CD14-positive monocyte (primary cell): ENCODE measurements around the gene CDKAL1. TPM values are rescaled to one million over a fixed set of nuclear protein-coding genes. Genes with fewer than 3 reads are reported as not detected.

Experiments
- DNase-seq, 3 donors: peaks; one replicate each; pipeline ENCODE4 v3.0.0-alpha.2; 2011 to 2022
- H2AFZ ChIP-seq: 2 replicates; pipeline ENCODE4 v1.6.0; 2012; ENCODE audit warnings: mild to moderate bottlenecking, low read depth, low read length, inconsistent platforms; ENCODE audit not compliant: insufficient read depth, poor library complexity, severe bottlenecking
- H3K27ac ChIP-seq, 2 donors: 1 replicate in 1 of 2; 2 replicates in 1 of 2; pipeline ENCODE4 v1.5.1; 2012 to 2013; ENCODE audit warnings: low read length in 2 of 2, control low read depth in 1 of 2, inconsistent platforms in 1 of 2, low read depth in 1 of 2, mild to moderate bottlenecking in 1 of 2
- H3K27me3 ChIP-seq, 2 donors: one replicate each; pipeline versions ENCODE4 v1.6.0 to v1.6.1; 2011 to 2013; ENCODE audit warnings: low read length in 2 of 2; ENCODE audit not compliant: control insufficient read depth in 2 of 2, insufficient read depth in 2 of 2
- H3K36me3 ChIP-seq, 2 donors: replicated peaks in 1 of 2; 1 replicate in 1 of 2; 2 replicates in 1 of 2; pipeline versions ENCODE4 v1.5.1 to v1.6.1; 2012 to 2013; ENCODE audit warnings: low read length in 2 of 2, control low read depth in 1 of 2, inconsistent platforms in 1 of 2, mild to moderate bottlenecking in 1 of 2; ENCODE audit not compliant: insufficient read depth in 2 of 2, control insufficient read depth in 1 of 2
- H3K4me1 ChIP-seq, 2 donors: 1 replicate in 1 of 2; 2 replicates in 1 of 2; pipeline versions ENCODE4 v1.5.1 to v1.6.1; 2012 to 2013; ENCODE audit warnings: low read length in 2 of 2, control low read depth in 1 of 2, inconsistent platforms in 1 of 2, mild to moderate bottlenecking in 1 of 2, moderate library complexity in 1 of 2; ENCODE audit not compliant: insufficient read depth in 2 of 2, control insufficient read depth in 1 of 2
- H3K4me2 ChIP-seq: replicated peaks from 2 replicates; pipeline ENCODE3; 2012; ENCODE audit warnings: low read length, moderate library complexity, mild to moderate bottlenecking; ENCODE audit not compliant: poor library complexity, severe bottlenecking; ENCODE audit errors: extremely low read depth
- H3K4me3 ChIP-seq, 3 experiments: fragments of 200-600 bp in 1 of 3; sonication (generic) in 1 of 3; replicated peaks in 1 of 3; 1 replicate in 2 of 3; 2 replicates in 1 of 3; pipeline ENCODE4 v1.5.1; 2011 to 2013; ENCODE audit warnings: low read length in 3 of 3, mild to moderate bottlenecking in 3 of 3, control low read depth in 2 of 3, low read depth in 2 of 3, inconsistent platforms in 1 of 3, moderate library complexity in 1 of 3
- H3K79me2 ChIP-seq: 2 replicates; pipeline ENCODE4 v1.6.0; 2012; ENCODE audit warnings: mild to moderate bottlenecking, control low read depth, inconsistent platforms, low read length, moderate library complexity; ENCODE audit not compliant: insufficient read depth
- H3K9ac ChIP-seq: 2 replicates; pipeline ENCODE4 v1.6.0; 2017; ENCODE audit warnings: low read length, mild to moderate bottlenecking; ENCODE audit not compliant: insufficient read depth, poor library complexity, severe bottlenecking
- H3K9me3 ChIP-seq, 2 donors: replicated peaks in 1 of 2; 1 replicate in 1 of 2; 2 replicates in 1 of 2; pipeline versions ENCODE4 v1.5.1 to v1.6.1; 2012 to 2013; ENCODE audit warnings: low read length in 2 of 2, control low read depth in 1 of 2; ENCODE audit not compliant: control insufficient read depth in 1 of 2, insufficient read depth in 1 of 2
- H4K20me1 ChIP-seq: 2 replicates; pipeline ENCODE4 v1.6.0; 2012; ENCODE audit warnings: mild to moderate bottlenecking, low read length, control low read depth, moderate library complexity; ENCODE audit not compliant: insufficient read depth
- H3K27ac Mint-ChIP-seq, 7 donors: one replicate each; pipeline ENCODE4 v1.8.0; 2020; ENCODE audit warnings: mild to moderate bottlenecking in 7 of 7, mixed read lengths in 7 of 7, moderate library complexity in 6 of 7, inconsistent platforms in 2 of 7
- H3K27me3 Mint-ChIP-seq, 3 donors: one replicate each; pipeline ENCODE4 v1.8.0; 2021 to 2022; ENCODE audit warnings: low read depth in 3 of 3, mild to moderate bottlenecking in 3 of 3, mixed read lengths in 3 of 3, moderate library complexity in 3 of 3, inconsistent platforms in 1 of 3
- H3K36me3 Mint-ChIP-seq, 2 donors: one replicate each; pipeline ENCODE4 v1.8.0; 2020; ENCODE audit warnings: mixed read lengths in 2 of 2, inconsistent platforms in 1 of 2, mild to moderate bottlenecking in 1 of 2
- H3K4me1 Mint-ChIP-seq: one replicate; pipeline ENCODE4 v1.8.0; 2020; ENCODE audit warnings: mild to moderate bottlenecking, mixed read lengths
- H3K4me3 Mint-ChIP-seq, 2 donors: one replicate each; pipeline ENCODE4 v1.8.0; 2020; ENCODE audit warnings: mild to moderate bottlenecking in 2 of 2, mixed read lengths in 2 of 2, moderate library complexity in 1 of 2
- H3K9me3 Mint-ChIP-seq, 7 donors: one replicate each; pipeline ENCODE4 v1.8.0; 2020 to 2022; ENCODE audit warnings: mixed read lengths in 7 of 7, mild to moderate bottlenecking in 6 of 7, moderate library complexity in 6 of 7, inconsistent platforms in 2 of 7
- CTCF ChIP-seq: fragments of 200-600 bp; IDR thresholded peaks from one replicate; pipeline ENCODE4 v1.8.0; 2022; ENCODE audit warnings: antibody characterized with exemption, mild to moderate bottlenecking
- WGBS: methylation state at CpG from one replicate; pipeline ENCODE4 v1.1.5; 2013; ENCODE audit warnings: missing lambda C conversion rate; ENCODE audit not compliant: insufficient coverage; 5-methylcytosine and 5-hydroxymethylcytosine counted together
- intact Hi-C, 2 donors: fragments of 100-400 bp; cut with micrococcal nuclease; formaldehyde crosslinking; loops; one replicate each; pipeline versions ENCODE4 v1.15.0 to v1.15.1; 2023
- polyA plus RNA-seq, 3 donors: library from polyadenylated mRNA; depleted of rRNA in 1 of 3; unstranded in 2 of 3; stranded (reverse) in 1 of 3; fragments of 300-500 nt in 2 of 3; fragments of >200 nt in 1 of 3; fragmentation: Illumina TruSeq in 2 of 3; gene quantifications; 1 replicate in 2 of 3; 2 replicates in 1 of 3; pipeline ENCODE4 v1.2.3, GENCODE V29; 2012 to 2021

CDKAL1 gene
- polyA plus RNA-seq, 3 donors, result 3.2 to 12.4 (median 8.3) TPM

GRCh38 chr6:21019614-21020013, 485.4 kb downstream of the CDKAL1 start:
- no peak overlapping the region for H3K27ac ChIP-seq
- H3K4me1 ChIP-seq, result no peaks in the 10 kb centered on the region
- Mint-ChIP-seq H3K4me3 (no peak overlapping the region), H3K27me3 (no peaks in the 10 kb centered on the region), H3K27ac (no peak overlapping the region), H3K9me3 (peaks cover 0 to 6% (median 0%) of the 10 kb centered on the region in 7 donors), H3K4me1 (no peaks in the 10 kb centered on the region), H3K36me3 (peaks cover 0 to 3% of the 10 kb centered on the region in 2 donors)
- H2AFZ ChIP-seq, result no peak overlapping the region
- peaks cover 0 to 5% of the 10 kb centered on the region in 2 donors for H3K9me3 ChIP-seq
- H3K79me2 ChIP-seq, result no peaks in the 10 kb centered on the region
- H3K36me3 ChIP-seq, result no peaks in the 10 kb centered on the region
- H4K20me1 ChIP-seq, result no peaks in the 10 kb centered on the region
- no peak overlapping the region for H3K9ac ChIP-seq
- no peak overlapping the region for H3K4me3 ChIP-seq
- DNase-seq, result no peak
- intact Hi-C loops, result no loop called here
- no peak for TF ChIP-seq CTCF
- H3K27me3 ChIP-seq, result no peaks in the 10 kb centered on the region
- H3K4me2 ChIP-seq, result no peak overlapping the region
- no CpG with 5 or more reads among the region's 2 CpGs for WGBS

GRCh38 chr6:21022343-21023107, 488.3 kb downstream of the CDKAL1 start:
- no peak overlapping the region for H3K4me3 Mint-ChIP-seq
- H3K27ac ChIP-seq, result no peak overlapping the region

More at GRCh38 chr6:21022343-21023107, 488.3 kb downstream of the CDKAL1 start:
- H3K4me2 ChIP-seq, result no peak overlapping the region
- no peaks in the 10 kb centered on the region for H3K4me1 ChIP-seq
- H3K4me3 ChIP-seq, result no peak overlapping the region
- no peaks in the 10 kb centered on the region for H3K36me3 ChIP-seq
- Mint-ChIP-seq H3K27me3 (no peaks in the 10 kb centered on the region), H3K36me3 (peaks cover 5 to 11% of the 10 kb centered on the region in 2 donors), H3K27ac (no peak overlapping the region), H3K9me3 (peaks cover 0 to 11% (median 5%) of the 10 kb centered on the region in 7 donors), H3K4me1 (peaks cover 4% of the 10 kb centered on the region)
- no peak for TF ChIP-seq CTCF
- WGBS, result 91% methylated on average over 3 of the region's 7 CpGs
- H3K9ac ChIP-seq, result no peak overlapping the region
- H4K20me1 ChIP-seq, result no peaks in the 10 kb centered on the region
- intact Hi-C loops, result no loop called here
- H3K79me2 ChIP-seq, result no peaks in the 10 kb centered on the region
- no peaks in the 10 kb centered on the region for H3K27me3 ChIP-seq
- H2AFZ ChIP-seq, result no peak overlapping the region
- DNase-seq, result no peak
- H3K9me3 ChIP-seq, result peaks cover 0 to 5% of the 10 kb centered on the region in 2 donors
